Left ventricle myocardium superior (tissue), 1 donor: ENCODE results near the gene CRACR2A. TPM values are rescaled to one million over a fixed set of nuclear protein-coding genes. Genes with fewer than 3 reads are reported as not detected.

Experiments used
- ATAC-seq: fragments of 200-7000 bp; cut with Tn5 transposase; one replicate; pipeline ENCODE4 v1.9.1; 2020; ENCODE audit warnings: mild to moderate bottlenecking, moderate library complexity
- DNase-seq: peaks from one replicate; pipeline ENCODE4 v3.0.0-alpha.2; 2020
- intact Hi-C: fragments of 100-400 bp; cut with micrococcal nuclease; formaldehyde crosslinking; loops from one replicate; pipeline ENCODE4 v1.11.0; 2022
- total RNA-seq: library from RNA; stranded (reverse); fragmentation: NEBNext Ultra II Directional; extraction: Animal tissue kit (Norgen Biotek cat#: 25700); gene quantifications from one replicate; pipeline ENCODE4 v1.2.1, GENCODE V29; 2021
- donor health status: DM: no; HTN: yes; CAD: no; lungs with severe emphysema.

Gene CRACR2A
- total RNA-seq, 1 donor from 2014 or later: 2.5 TPM

GRCh38 chr12:3587402-3588013 lies 165.4 kb downstream of the CRACR2A start:
- ATAC-seq: no peak
- intact Hi-C loops: no loop called here
- DNase-seq: no peak

- no peak for ATAC-seq
Measured at GRCh38 chr12:3583656-3584334, 169.1 kb downstream of the CRACR2A start.

GRCh38 chr12:3580094-3580749 lies 172.7 kb downstream of the CRACR2A start:
- intact Hi-C loops: no loop called here
- no peak for ATAC-seq

More at GRCh38 chr12:3583656-3584334, 169.1 kb downstream of the CRACR2A start:
- DNase-seq: no peak
- intact Hi-C loops: no loop called here

GRCh38 chr12:3579446-3580093 lies 173.3 kb downstream of the CRACR2A start:
- intact Hi-C loops: no loop called here
- no peak for ATAC-seq
- DNase-seq: no peak

More at GRCh38 chr12:3580094-3580749, 172.7 kb downstream of the CRACR2A start:
- DNase-seq: no peak

- ATAC-seq: no peak
- intact Hi-C loops: no loop called here
- no peak for DNase-seq
Measured at GRCh38 chr12:3578557-3578956, 174.4 kb downstream of the CRACR2A start.

GRCh38 chr12:3576891-3577290 lies 176.0 kb downstream of the CRACR2A start:
- ATAC-seq: no peak
- intact Hi-C loops: no loop called here
- DNase-seq: no peak

- intact Hi-C loops: no loop called here
- ATAC-seq (no peak), DNase-seq (no peak)
Measured at GRCh38 chr12:3574986-3575385, 177.9 kb downstream of the CRACR2A start.

GRCh38 chr12:3572560-3572959 lies 180.3 kb downstream of the CRACR2A start:
- intact Hi-C loops: no loop called here
- no peak for DNase-seq
- ATAC-seq: no peak

GRCh38 chr12:3571724-3572123 lies 181.2 kb downstream of the CRACR2A start:
- ATAC-seq: no peak
- intact Hi-C loops: no loop called here
- DNase-seq: no peak

- intact Hi-C loops: no loop called here
- DNase-seq (no peak), ATAC-seq (no peak)
Measured at GRCh38 chr12:3571323-3571722, 181.6 kb downstream of the CRACR2A start.

GRCh38 chr12:3568695-3569094 lies 184.2 kb downstream of the CRACR2A start:
- intact Hi-C loops: no loop called here
- ATAC-seq (no peak), DNase-seq (no peak)

- DNase-seq (no peak), ATAC-seq (no peak)
- intact Hi-C loops: no loop called here
Measured at GRCh38 chr12:3565985-3566384, 186.9 kb downstream of the CRACR2A start.

Other genes starting within 250 kb of the CRACR2A start
- 5.0 TPM for gene PARP11, start 120.3 kb upstream of the CRACR2A start, total RNA-seq